Loucy (cell line): ENCODE measurements around the gene RBKS.
"Not testable (repeated sequence)": the region's sequence is repeated elsewhere in the genome, so short reads cannot be mapped to it uniquely, and the experiment has no call there.

Experiments used
- EZH2phosphoT487 ChIP-seq: fragments of 200-600 bp; IDR thresholded peaks from 2 replicates; pipeline ENCODE4 v1.6.1; 2018; ENCODE audit warnings: antibody characterized with exemption, mild to moderate bottlenecking, moderate library complexity, borderline replicate concordance
- TF ChIP-seq, protein P1 (sequence below): fragments of 200-600 bp; sonication (generic); conservative IDR thresholded peaks from 2 replicates; pipeline ENCODE4 v1.5.1; 2014; ENCODE audit warnings: mild to moderate bottlenecking, antibody characterized with exemption, low read length

DNA sequence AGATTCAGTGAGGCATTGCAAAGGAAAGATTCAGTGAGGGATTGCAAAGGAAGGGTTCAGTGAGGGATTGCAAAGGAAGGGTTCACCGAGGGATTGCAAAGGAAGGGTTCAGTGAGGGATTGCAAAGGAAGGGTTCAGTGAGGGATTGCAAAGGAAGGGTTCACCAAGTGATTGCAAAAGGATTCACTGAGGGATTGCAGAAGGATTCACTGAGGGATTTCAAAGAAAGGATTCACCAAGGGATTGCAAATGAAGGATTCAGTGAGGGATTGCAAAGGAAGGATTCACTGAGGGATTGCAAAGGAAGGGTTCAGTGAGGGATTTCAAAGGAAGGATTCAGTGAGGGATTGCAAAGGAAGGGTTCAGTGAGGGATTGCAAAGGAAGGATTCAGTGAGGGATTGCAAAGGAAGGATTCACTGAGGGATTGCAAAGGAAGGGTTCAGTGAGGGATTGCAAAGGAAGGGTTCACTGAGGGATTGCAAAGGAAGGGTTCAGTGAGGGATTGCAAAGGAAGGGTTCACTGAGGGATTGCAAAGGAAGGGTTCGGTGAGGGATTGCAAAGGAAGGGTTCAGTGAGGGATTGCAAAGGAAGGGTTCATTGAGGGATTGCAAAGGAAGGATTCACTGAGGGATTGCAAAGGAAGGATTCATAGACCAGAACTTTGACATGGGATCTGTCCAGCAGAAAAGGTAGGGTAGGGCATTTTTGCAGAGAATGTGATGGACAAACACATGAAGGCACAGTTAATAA lies 141.2 kb downstream of the RBKS start:
- TF ChIP-seq, protein P1, sequence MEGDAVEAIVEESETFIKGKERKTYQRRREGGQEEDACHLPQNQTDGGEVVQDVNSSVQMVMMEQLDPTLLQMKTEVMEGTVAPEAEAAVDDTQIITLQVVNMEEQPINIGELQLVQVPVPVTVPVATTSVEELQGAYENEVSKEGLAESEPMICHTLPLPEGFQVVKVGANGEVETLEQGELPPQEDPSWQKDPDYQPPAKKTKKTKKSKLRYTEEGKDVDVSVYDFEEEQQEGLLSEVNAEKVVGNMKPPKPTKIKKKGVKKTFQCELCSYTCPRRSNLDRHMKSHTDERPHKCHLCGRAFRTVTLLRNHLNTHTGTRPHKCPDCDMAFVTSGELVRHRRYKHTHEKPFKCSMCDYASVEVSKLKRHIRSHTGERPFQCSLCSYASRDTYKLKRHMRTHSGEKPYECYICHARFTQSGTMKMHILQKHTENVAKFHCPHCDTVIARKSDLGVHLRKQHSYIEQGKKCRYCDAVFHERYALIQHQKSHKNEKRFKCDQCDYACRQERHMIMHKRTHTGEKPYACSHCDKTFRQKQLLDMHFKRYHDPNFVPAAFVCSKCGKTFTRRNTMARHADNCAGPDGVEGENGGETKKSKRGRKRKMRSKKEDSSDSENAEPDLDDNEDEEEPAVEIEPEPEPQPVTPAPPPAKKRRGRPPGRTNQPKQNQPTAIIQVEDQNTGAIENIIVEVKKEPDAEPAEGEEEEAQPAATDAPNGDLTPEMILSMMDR = not testable (repeated sequence)
- not testable (repeated sequence) for TF ChIP-seq EZH2phosphoT487
